ENCODE results near the gene VWA2.

The VWA2 gene

DNA sequence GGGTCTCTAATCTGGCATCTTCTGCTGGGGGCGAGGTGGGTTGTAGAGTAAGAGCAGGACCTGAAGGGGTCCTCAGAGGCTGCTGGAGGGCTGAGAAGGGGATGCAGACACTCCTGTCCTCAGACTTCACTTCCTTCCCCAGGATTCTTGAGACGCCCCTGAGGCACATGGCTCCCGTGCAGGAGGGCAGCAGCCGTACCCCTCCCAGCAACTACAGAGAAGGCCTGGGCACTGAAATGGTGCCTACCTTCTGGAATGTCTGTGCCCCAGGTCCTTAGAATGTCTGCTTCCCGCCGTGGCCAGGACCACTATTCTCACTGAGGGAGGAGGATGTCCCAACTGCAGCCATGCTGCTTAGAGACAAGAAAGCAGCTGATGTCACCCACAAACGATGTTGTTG lies 52.0 kb downstream of the VWA2 start:
- peaks cover 14% of the 10 kb centered on the region for H3K4me1 ChIP-seq (ENCODE audit: insufficient read depth, low read length, poor library complexity, severe bottlenecking)
- no peaks in the 10 kb centered on the region for H3K9me2 ChIP-seq (replicated peaks; ENCODE audit: low read depth, low read length)
- no peaks in the 10 kb centered on the region for H3K36me3 ChIP-seq (ENCODE audit: insufficient read depth, low read length)
- no peaks in the 10 kb centered on the region for H3K79me2 ChIP-seq (ENCODE audit: insufficient read depth, low read length)
- H3K4me3 ChIP-seq (ENCODE audit: low read length, poor library complexity, severe bottlenecking) = no peak overlapping the region
- no peaks in the 10 kb centered on the region for H3K27me3 ChIP-seq (ENCODE audit: insufficient read depth, low read length, poor library complexity, severe bottlenecking)
- TF ChIP-seq EZH2phosphoT487 (IDR thresholded peaks at IDR 0.05; ENCODE audit: borderline replicate concordance) = no peak
- no peak for TF ChIP-seq CTCF (conservative IDR thresholded peaks at IDR 0.05; ENCODE audit: low read length)
- H2AFZ ChIP-seq (ENCODE audit: low read length) = no peak overlapping the region
- no peak overlapping the region for H3K4me2 ChIP-seq (ENCODE audit: low read depth, low read length, poor library complexity, severe bottlenecking)
- peaks cover 11% of the 10 kb centered on the region for H3K9me3 ChIP-seq (ENCODE audit: insufficient read depth, low read depth, low read length)
- H4K20me1 ChIP-seq (ENCODE audit: insufficient read depth, low read length, poor library complexity, severe bottlenecking) = no peaks in the 10 kb centered on the region
- no peak overlapping the region for H3K9ac ChIP-seq (ENCODE audit: low read depth, low read length, poor library complexity, severe bottlenecking)
- peaks cover 4% of the 10 kb centered on the region; the same call in 1 of the 2 replicates for H3F3A ChIP-seq (ENCODE audit: low read depth)

- H3K4me2 ChIP-seq (ENCODE audit: low read depth, low read length, poor library complexity, severe bottlenecking) = no peak overlapping the region
- H3K79me2 ChIP-seq (ENCODE audit: insufficient read depth, low read length) = no peaks in the 10 kb centered on the region
- H3K9me2 ChIP-seq (replicated peaks; ENCODE audit: low read depth, low read length) = no peaks in the 10 kb centered on the region
- H3K4me1 ChIP-seq (ENCODE audit: insufficient read depth, low read length, poor library complexity, severe bottlenecking) = peaks cover 14% of the 10 kb centered on the region
- H3K36me3 ChIP-seq (ENCODE audit: insufficient read depth, low read length) = no peaks in the 10 kb centered on the region
- no peaks in the 10 kb centered on the region for H4K20me1 ChIP-seq (ENCODE audit: insufficient read depth, low read length, poor library complexity, severe bottlenecking)
- TF ChIP-seq CTCF (conservative IDR thresholded peaks at IDR 0.05; ENCODE audit: low read length) = no peak
- TF ChIP-seq EZH2phosphoT487 (IDR thresholded peaks at IDR 0.05; ENCODE audit: borderline replicate concordance) = no peak
- peaks cover 15% of the 10 kb centered on the region for H3K9me3 ChIP-seq (ENCODE audit: insufficient read depth, low read depth, low read length)
- no peaks in the 10 kb centered on the region for H3K27me3 ChIP-seq (ENCODE audit: insufficient read depth, low read length, poor library complexity, severe bottlenecking)
- no peak overlapping the region for H3K4me3 ChIP-seq (ENCODE audit: low read length, poor library complexity, severe bottlenecking)
- H3K9ac ChIP-seq (ENCODE audit: low read depth, low read length, poor library complexity, severe bottlenecking) = no peak overlapping the region
- peaks cover 4% of the 10 kb centered on the region; the same call in 1 of the 2 replicates for H3F3A ChIP-seq (ENCODE audit: low read depth)
- no peak overlapping the region for H2AFZ ChIP-seq (ENCODE audit: low read length)
Measured at GRCh38 chr10:114291516-114291915, 52.5 kb downstream of the VWA2 start.

GRCh38 chr10:114293075-114293474 lies 54.0 kb downstream of the VWA2 start:
- no peaks in the 10 kb centered on the region for H3K79me2 ChIP-seq (ENCODE audit: insufficient read depth, low read length)
- no peak for TF ChIP-seq EZH2phosphoT487 (IDR thresholded peaks at IDR 0.05; ENCODE audit: borderline replicate concordance)
- no peak for TF ChIP-seq CTCF (conservative IDR thresholded peaks at IDR 0.05; ENCODE audit: low read length)

More at GRCh38 chr10:114293075-114293474, 54.0 kb downstream of the VWA2 start:
- Histone ChIP-seq H4K20me1 (ENCODE audit: insufficient read depth, low read length, poor library complexity, severe bottlenecking) (no peaks in the 10 kb centered on the region), H3F3A (ENCODE audit: low read depth) (peaks cover 4% of the 10 kb centered on the region; the same call in 1 of the 2 replicates), H2AFZ (ENCODE audit: low read length) (no peak overlapping the region), H3K4me2 (ENCODE audit: low read depth, low read length, poor library complexity, severe bottlenecking) (no peak overlapping the region), H3K4me1 (ENCODE audit: insufficient read depth, low read length, poor library complexity, severe bottlenecking) (peaks cover 14% of the 10 kb centered on the region), H3K9ac (ENCODE audit: low read depth, low read length, poor library complexity, severe bottlenecking) (no peak overlapping the region), H3K36me3 (ENCODE audit: insufficient read depth, low read length) (no peaks in the 10 kb centered on the region), H3K9me3 (ENCODE audit: insufficient read depth, low read depth, low read length) (peaks cover 16% of the 10 kb centered on the region), H3K4me3 (ENCODE audit: low read length, poor library complexity, severe bottlenecking) (no peak overlapping the region), H3K27me3 (ENCODE audit: insufficient read depth, low read length, poor library complexity, severe bottlenecking) (no peaks in the 10 kb centered on the region), H3K9me2 (replicated peaks; ENCODE audit: low read depth, low read length) (no peaks in the 10 kb centered on the region)
